ENCODE results near the gene CLDN9.
A peak's percentile ranks its signal among the peaks of the same experiment; 100 is the strongest.

Gene CLDN9

GRCh38 chr16:3023669-3024478, 11.2 kb downstream of the CLDN9 start, which contains the start of the genes HCFC1R1 and THOC6:
HCFC1R1 (minus strand) TSS chr16:3023942; CDS start chr16:3023941, 1 bp downstream.
THOC6 (plus strand) TSS chr16:3024035; CDS start chr16:3024327, 292 bp downstream.
- TF ChIP-seq CTCF (IDR thresholded peaks at IDR 0.05), result no peak

- TF ChIP-seq CTCF (IDR thresholded peaks at IDR 0.05), result no peak
Measured at GRCh38 chr16:3025032-3026002, 12.6 kb downstream of the CLDN9 start.

GRCh38 chr16:3026003-3026378, 13.3 kb downstream of the CLDN9 start:
- TF ChIP-seq CTCF (IDR thresholded peaks at IDR 0.05), result no peak

GRCh38 chr16:3026609-3027488, 14.1 kb downstream of the CLDN9 start:
- TF ChIP-seq CTCF (IDR thresholded peaks at IDR 0.05), result no peak

- TF ChIP-seq CTCF (IDR thresholded peaks at IDR 0.05), result no peak
Measured at GRCh38 chr16:3027489-3027795, 14.7 kb downstream of the CLDN9 start.

GRCh38 chr16:3027983-3028715, 15.4 kb downstream of the CLDN9 start:
- peak; percentile 94 for TF ChIP-seq CTCF (IDR thresholded peaks at IDR 0.05)
